RWPE1 (cell line): ENCODE data around the gene CASTOR1.

ENCODE experiments used
- CTCF ChIA-PET: fragments of 350-600 bp; sonication (Branson Sonifier 250); formaldehyde crosslinking; extraction: SDS; loops from one replicate; lab custom pipeline; 2021; lab: Yijun Ruan, JAX
- POLR2A ChIA-PET: fragments of 400-600 bp; formaldehyde crosslinking; extraction: SDS; loops from one replicate; lab custom pipeline; 2020; ENCODE audit warnings: antibody characterized with exemption; ENCODE audit not compliant: low non-redundant PET; lab: Yijun Ruan, JAX
- DNase-seq: peaks from one replicate; pipeline ENCODE4 v3.0.0; 2012; ENCODE audit warnings: low spot score
- H3K27ac ChIP-seq: fragments of 450-650 bp; 2 replicates; pipeline ENCODE4 v1.5.1; 2017
- CTCF ChIP-seq: fragments of 450-650 bp; conservative IDR thresholded peaks from 2 replicates; pipeline ENCODE4 v1.5.1; 2017; ENCODE audit warnings: low read depth, mild to moderate bottlenecking

CASTOR1 gene

DNA sequence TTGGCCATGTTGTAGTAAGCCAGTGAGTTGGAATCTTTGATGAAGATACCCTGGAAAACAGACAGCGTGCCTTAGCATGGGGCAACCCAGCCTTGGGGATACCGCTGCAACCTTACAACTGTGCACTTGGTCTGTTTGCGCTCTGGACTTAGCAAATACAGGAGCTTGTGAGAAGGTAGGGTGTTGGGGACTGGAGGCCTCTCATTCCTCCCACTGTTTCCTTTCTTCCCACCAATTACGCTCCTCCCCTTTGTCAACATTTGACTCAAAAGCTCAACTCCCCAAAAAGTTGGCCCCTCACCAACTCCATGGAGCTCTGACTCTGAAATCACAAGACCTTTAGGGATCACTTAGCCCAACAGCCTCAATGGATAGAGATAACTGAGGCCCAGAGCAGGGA is 45.3 kb upstream of the CASTOR1 start:
- no peak for TF ChIP-seq CTCF
- CTCF ChIA-PET, result interaction anchor here (1.1 kb wide), 1 partner anchor 47 kb away, joined by 4 read pairs; no protein-coding TSS in a partner anchor
- POLR2A ChIA-PET, result no interaction called here
- no peak for DNase-seq
- no peak overlapping the region for H3K27ac ChIP-seq

DNA sequence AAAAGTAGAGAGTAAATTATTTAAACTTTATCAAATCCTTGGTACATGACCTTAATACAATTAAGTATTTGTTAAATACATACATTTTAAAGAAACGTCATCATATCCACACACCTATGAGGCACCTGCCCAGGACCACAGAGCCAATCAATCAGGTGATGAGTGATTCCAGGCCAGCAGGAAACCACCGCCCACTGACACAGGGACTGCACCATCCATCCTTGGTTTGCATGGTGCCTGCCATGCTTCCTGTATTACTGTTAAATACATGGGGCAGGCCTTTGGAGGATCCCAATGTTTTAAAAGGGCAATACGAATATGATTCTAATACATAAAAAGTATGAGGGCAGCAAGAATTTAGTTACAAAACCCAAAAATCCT is 44.4 kb upstream of the CASTOR1 start:
- ChIA-PET POLR2A (no interaction called here), CTCF (interaction anchor here (0.6 kb wide), 1 partner anchor 14 kb away, joined by 3 read pairs; no protein-coding TSS in a partner anchor)
- DNase-seq, result no peak
- H3K27ac ChIP-seq, result no peak overlapping the region
- no peak for TF ChIP-seq CTCF

- peak overlapping the region; percentile 35 for H3K27ac ChIP-seq
- DNase-seq, result no peak
- POLR2A ChIA-PET, result no interaction called here
- TF ChIP-seq CTCF, result no peak
- CTCF ChIA-PET, result interaction anchor here (0.6 kb wide), 1 partner anchor 78 kb away, joined by 4 read pairs; no protein-coding TSS in a partner anchor
Observed at GRCh38 chr22:30332994-30333706, 43.8 kb upstream of the CASTOR1 start.

- CTCF ChIA-PET, result interaction anchor here (0.6 kb wide), 1 partner anchor 77 kb away, joined by 4 read pairs; no protein-coding TSS in a partner anchor
- POLR2A ChIA-PET, result no interaction called here
- TF ChIP-seq CTCF, result no peak
- H3K27ac ChIP-seq, result peak overlapping the region; percentile 35
- DNase-seq, result no peak
Observed at GRCh38 chr22:30332551-30332950, 43.2 kb upstream of the CASTOR1 start.

- H3K27ac ChIP-seq, result peak overlapping the region; percentile 44
- POLR2A ChIA-PET, result no interaction called here
- TF ChIP-seq CTCF, result no peak
Observed at GRCh38 chr22:30328466-30329049, 39.3 kb upstream of the CASTOR1 start.

DNA sequence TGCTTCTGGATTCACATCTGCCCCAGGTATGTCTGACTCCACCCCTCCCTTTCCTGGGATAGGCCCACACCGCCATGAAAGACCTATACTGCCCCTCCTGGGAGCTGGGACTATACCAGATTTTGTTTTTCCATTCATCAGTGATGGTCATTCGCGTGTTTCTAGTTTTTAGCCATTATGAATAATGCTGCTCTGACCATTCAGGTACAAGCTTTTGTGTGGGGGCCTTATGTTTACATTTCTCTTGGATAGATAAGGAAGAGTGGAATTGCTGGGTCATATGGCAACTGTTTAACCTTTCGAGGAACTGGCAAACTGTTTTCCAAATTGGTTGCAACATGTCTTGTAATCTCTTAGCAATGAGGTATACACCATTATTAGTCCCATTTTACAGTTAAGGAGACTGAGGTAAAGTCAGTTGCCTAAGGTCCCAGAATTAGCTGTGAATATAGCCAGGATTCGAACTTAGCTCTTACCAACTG is 38.6 kb upstream of the CASTOR1 start:
- no peak for TF ChIP-seq CTCF
- DNase-seq, result no peak
- ChIA-PET CTCF (interaction anchor here (0.6 to 1.2 kb wide), 2 partner anchors 12 to 41 kb away, joined by 3 to 4 read pairs; no protein-coding TSS in a partner anchor), POLR2A (no interaction called here)
- H3K27ac ChIP-seq, result no peak overlapping the region

More at GRCh38 chr22:30328466-30329049, 39.3 kb upstream of the CASTOR1 start:
- DNase-seq, result no peak
- CTCF ChIA-PET, result interaction anchor here (0.6 to 1.2 kb wide), 2 partner anchors 13 to 41 kb away, joined by 3 to 4 read pairs; no protein-coding TSS in a partner anchor
